Neural crest cell (in vitro differentiated cells): ENCODE data around the gene SDR39U1. TPM values are rescaled to one million over a fixed set of nuclear protein-coding genes. Genes with fewer than 3 reads are reported as not detected.

Experiments
- DNase-seq: peaks from one replicate; pipeline ENCODE4 v3.0.0; 2021; ENCODE audit warnings: low read depth, mixed read lengths, low spot score
- H3K27ac Mint-ChIP-seq: one replicate; pipeline ENCODE4 v1.8.0; 2021; ENCODE audit warnings: mild to moderate bottlenecking, mixed read lengths; ENCODE audit not compliant: unreplicated experiment
- H3K27me3 Mint-ChIP-seq: 2 replicates; pipeline ENCODE4 v1.8.0; 2021; ENCODE audit warnings: low read depth, mild to moderate bottlenecking, mixed read lengths
- H3K36me3 Mint-ChIP-seq: 2 replicates; pipeline ENCODE4 v1.8.0; 2021; ENCODE audit warnings: low read depth, mild to moderate bottlenecking, mixed read lengths
- H3K4me1 Mint-ChIP-seq: 2 replicates; pipeline ENCODE4 v1.8.0; 2021; ENCODE audit warnings: mixed read lengths
- H3K4me3 Mint-ChIP-seq: one replicate; pipeline ENCODE4 v1.8.0; 2021; ENCODE audit warnings: mild to moderate bottlenecking, mixed read lengths
- H3K9me3 Mint-ChIP-seq: 2 replicates; pipeline ENCODE4 v1.8.0; 2021; ENCODE audit warnings: mixed read lengths
- total RNA-seq: library from RNA; stranded (reverse); gene quantifications from 2 replicates; pipeline ENCODE4 v1.2.1, GENCODE V29; 2021
- TF ChIP-seq, protein P1 (sequence below): fragments of 200-600 bp; sonication (generic); conservative IDR thresholded peaks from 2 replicates; pipeline ENCODE4 v1.5.0; 2021; ENCODE audit warnings: antibody characterized with exemption, mild to moderate bottlenecking

The SDR39U1 gene
- total RNA-seq, 1 donor from 2014 or later = 76.7 TPM

DNA sequence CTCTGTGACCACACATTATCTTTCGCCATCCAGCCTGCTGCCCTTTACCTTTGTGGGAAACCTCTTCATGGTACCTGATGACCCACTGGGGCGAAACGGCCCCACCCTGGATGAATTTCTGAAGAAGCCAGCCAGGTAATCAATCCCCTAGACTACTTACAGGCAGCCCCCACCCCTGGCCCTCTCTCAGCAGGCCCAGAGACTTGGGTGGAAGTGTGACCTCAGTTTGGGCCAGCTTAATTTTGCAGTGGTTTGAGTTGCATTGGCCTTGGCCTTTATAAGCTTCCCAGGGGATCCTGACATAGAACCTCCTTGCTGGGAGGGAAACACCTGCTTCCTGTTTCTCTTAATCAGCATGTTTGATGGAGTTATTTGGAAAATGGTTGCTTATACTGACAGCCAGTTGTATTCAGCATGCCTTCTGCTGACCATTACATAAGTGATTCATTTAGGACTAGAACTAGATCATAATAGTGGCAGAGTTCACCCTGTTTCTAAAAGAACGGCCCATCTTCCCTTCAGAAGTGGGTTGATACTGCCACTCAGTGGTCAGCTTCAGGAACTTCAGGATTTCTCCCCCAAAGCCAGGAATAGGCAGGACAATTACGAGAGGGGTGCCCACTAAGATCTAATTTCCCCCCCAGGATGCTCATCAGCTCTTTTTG lies 6.1 kb downstream of the SDR39U1 start:
- Mint-ChIP-seq H3K36me3 (peaks cover 5% of the 10 kb centered on the region), H3K9me3 (no peaks in the 10 kb centered on the region), H3K27me3 (no peaks in the 10 kb centered on the region), H3K4me1 (peaks cover 27% of the 10 kb centered on the region), H3K4me3 (peak overlapping the region; percentile 85), H3K27ac (no peak overlapping the region)
- TF ChIP-seq, protein P1, sequence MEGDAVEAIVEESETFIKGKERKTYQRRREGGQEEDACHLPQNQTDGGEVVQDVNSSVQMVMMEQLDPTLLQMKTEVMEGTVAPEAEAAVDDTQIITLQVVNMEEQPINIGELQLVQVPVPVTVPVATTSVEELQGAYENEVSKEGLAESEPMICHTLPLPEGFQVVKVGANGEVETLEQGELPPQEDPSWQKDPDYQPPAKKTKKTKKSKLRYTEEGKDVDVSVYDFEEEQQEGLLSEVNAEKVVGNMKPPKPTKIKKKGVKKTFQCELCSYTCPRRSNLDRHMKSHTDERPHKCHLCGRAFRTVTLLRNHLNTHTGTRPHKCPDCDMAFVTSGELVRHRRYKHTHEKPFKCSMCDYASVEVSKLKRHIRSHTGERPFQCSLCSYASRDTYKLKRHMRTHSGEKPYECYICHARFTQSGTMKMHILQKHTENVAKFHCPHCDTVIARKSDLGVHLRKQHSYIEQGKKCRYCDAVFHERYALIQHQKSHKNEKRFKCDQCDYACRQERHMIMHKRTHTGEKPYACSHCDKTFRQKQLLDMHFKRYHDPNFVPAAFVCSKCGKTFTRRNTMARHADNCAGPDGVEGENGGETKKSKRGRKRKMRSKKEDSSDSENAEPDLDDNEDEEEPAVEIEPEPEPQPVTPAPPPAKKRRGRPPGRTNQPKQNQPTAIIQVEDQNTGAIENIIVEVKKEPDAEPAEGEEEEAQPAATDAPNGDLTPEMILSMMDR = peak; percentile 81
- DNase-seq = peak; percentile 38

DNA sequence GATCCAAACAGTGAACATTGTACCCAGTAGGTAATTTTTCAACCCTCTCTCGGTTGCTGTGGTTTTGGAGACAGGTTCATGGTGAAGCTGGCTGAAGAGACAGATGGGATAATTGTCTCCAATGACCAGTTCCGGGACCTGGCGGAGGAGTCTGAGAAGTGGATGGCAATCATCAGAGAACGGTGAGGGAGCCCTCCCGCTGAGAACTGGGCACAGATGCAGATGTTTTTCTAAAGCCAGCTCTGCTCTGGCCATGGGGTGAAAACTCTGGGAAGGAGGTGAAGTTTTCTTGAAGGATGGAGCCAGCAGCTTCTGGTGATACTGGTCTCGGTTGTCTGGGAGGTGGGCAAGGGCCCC lies 6.6 kb downstream of the SDR39U1 start:
- DNase-seq = no peak
- H3K27ac Mint-ChIP-seq = no peak overlapping the region
- peaks cover 28% of the 10 kb centered on the region for H3K4me1 Mint-ChIP-seq
- H3K9me3 Mint-ChIP-seq = no peaks in the 10 kb centered on the region
- peak overlapping the region; percentile 85 for H3K4me3 Mint-ChIP-seq
- no peaks in the 10 kb centered on the region for H3K27me3 Mint-ChIP-seq
- TF ChIP-seq, protein P1 = no peak
- H3K36me3 Mint-ChIP-seq = peaks cover 5% of the 10 kb centered on the region

DNA sequence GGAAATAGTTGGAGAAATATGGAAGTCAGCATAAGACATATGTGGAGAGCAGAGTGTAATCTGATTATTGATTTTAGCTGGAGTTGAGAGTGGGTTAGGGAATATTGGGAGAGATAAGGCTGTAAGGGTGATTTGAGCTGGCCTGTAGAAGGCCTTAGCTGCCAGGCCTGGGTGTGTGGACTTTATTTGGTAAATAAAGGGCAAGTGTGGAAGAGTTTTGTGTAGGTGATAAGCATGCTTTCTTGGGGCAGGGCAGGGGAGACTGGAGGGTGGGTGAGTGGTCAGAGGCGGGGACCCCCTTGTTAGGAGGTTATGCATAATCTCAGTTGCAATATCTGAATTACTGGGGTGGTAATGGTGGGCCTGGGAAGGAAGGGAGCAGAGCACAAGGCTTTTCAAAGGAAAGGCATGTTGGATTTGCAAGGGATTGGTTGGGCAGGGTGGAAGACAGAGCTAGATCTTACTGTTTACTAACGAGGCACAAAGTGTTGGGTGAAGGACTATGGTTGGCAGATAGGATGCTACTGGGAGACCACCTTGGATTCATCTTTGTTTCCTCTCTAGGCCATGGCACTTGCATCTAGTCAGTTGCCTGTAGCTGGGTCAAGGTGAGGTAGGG lies 7.3 kb downstream of the SDR39U1 start:
- TF ChIP-seq, protein P1 = no peak
- Mint-ChIP-seq H3K27ac (peak overlapping the region; percentile 59), H3K4me1 (peaks cover 26% of the 10 kb centered on the region), H3K9me3 (no peaks in the 10 kb centered on the region), H3K36me3 (peaks cover 5% of the 10 kb centered on the region), H3K4me3 (peak overlapping the region; percentile 2), H3K27me3 (no peaks in the 10 kb centered on the region)
- no peak for DNase-seq

DNA sequence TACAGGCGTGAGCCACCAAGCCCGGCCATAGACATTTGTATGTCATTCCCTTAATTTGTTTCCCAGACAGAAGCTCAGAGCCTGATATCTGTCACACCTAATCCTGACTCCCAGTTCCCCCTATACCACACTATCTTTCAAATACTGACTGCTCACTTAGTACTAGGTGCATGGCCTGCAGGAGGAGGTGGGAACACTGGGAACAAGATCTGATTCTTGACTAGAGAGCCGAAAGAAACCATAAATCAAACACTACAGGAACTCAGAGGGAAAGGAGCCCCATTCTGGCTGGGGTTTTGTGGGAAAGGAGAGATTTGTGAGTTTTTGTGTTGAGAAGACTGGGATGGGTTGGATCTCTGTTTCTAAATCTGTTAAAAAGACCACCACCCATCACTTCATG lies 7.9 kb downstream of the SDR39U1 start:
- TF ChIP-seq, protein P1 = no peak
- Mint-ChIP-seq H3K27me3 (no peaks in the 10 kb centered on the region), H3K9me3 (no peaks in the 10 kb centered on the region), H3K4me1 (peaks cover 24% of the 10 kb centered on the region), H3K27ac (no peak overlapping the region), H3K36me3 (peaks cover 5% of the 10 kb centered on the region), H3K4me3 (peak overlapping the region; percentile 9)
- DNase-seq = no peak

DNA sequence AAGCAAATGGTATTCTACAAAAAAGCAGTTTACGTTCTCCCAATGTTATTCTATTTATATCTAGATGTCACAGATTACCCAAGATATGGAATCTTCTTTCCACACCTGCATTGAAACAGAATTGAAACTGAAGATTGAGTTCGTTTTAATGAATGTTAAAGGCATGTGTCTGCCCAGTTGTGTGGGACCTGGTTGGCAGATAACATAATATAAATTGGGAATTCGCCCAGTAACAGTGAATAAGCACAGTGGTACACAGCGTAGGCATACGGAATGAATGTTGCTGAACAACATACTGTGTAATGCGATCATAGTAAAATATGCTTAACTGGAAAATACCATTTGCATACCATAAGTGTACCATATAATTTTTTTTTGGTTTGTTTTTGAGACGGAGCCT lies 8.5 kb downstream of the SDR39U1 start:
- H3K4me3 Mint-ChIP-seq = no peak overlapping the region
- TF ChIP-seq, protein P1 = no peak
- H3K27me3 Mint-ChIP-seq = no peaks in the 10 kb centered on the region
- no peak overlapping the region for H3K27ac Mint-ChIP-seq
- peaks cover 5% of the 10 kb centered on the region for H3K36me3 Mint-ChIP-seq
- peaks cover 28% of the 10 kb centered on the region for H3K4me1 Mint-ChIP-seq
- no peaks in the 10 kb centered on the region for H3K9me3 Mint-ChIP-seq
- DNase-seq = no peak
